Calu3 (cell line): Measurements from ENCODE around the gene MCF2L. TPM values are rescaled to one million over a fixed set of nuclear protein-coding genes. Genes with fewer than 3 reads are reported as not detected.

Experiments
- BruUV-seq: library from RNA; stranded (reverse); fragments of 400-500 nt; replicated peaks from 2 replicates; lab custom pipeline; 2021; lab: Mats Ljungman, UMichigan
- CTCF ChIA-PET: fragments of 300-600 bp; sonication (Branson Sonifier 250); formaldehyde crosslinking; loops from one replicate; lab custom pipeline; 2022; ENCODE audit warnings: antibody characterized with exemption; lab: Charles Lee
- DNase-seq: peaks from one replicate; pipeline ENCODE4 v3.0.0; 2022
- H3K27ac Mint-ChIP-seq: one replicate; pipeline ENCODE4 v1.8.0; 2022; ENCODE audit warnings: mixed read lengths; ENCODE audit not compliant: unreplicated experiment
- H3K27me3 Mint-ChIP-seq: one replicate; pipeline ENCODE4 v1.8.0; 2022; ENCODE audit warnings: mixed read lengths; ENCODE audit not compliant: unreplicated experiment
- H3K36me3 Mint-ChIP-seq: one replicate; pipeline ENCODE4 v1.8.0; 2022; ENCODE audit warnings: mild to moderate bottlenecking, moderate library complexity, mixed read lengths; ENCODE audit not compliant: insufficient read depth, unreplicated experiment
- H3K4me1 Mint-ChIP-seq: one replicate; pipeline ENCODE4 v1.8.0; 2022; ENCODE audit warnings: mild to moderate bottlenecking, low read depth, mixed read lengths; ENCODE audit not compliant: unreplicated experiment
- H3K4me3 Mint-ChIP-seq: one replicate; pipeline ENCODE4 v1.8.0; 2022; ENCODE audit warnings: mild to moderate bottlenecking, low read depth, moderate library complexity, mixed read lengths; ENCODE audit not compliant: unreplicated experiment
- H3K9me3 Mint-ChIP-seq: one replicate; pipeline ENCODE4 v1.8.0; 2022; ENCODE audit warnings: low read depth, mixed read lengths; ENCODE audit not compliant: unreplicated experiment
- intact Hi-C: fragments of 100-400 bp; cut with micrococcal nuclease; formaldehyde crosslinking; loops from one replicate; pipeline ENCODE4 v1.10.0; 2022; ENCODE audit not compliant: unreplicated experiment
- total RNA-seq: library from RNA; stranded (reverse); gene quantifications from 2 replicates; pipeline ENCODE4 v1.2.3, GENCODE V29; 2022
- TF ChIP-seq, protein P1 (sequence below): fragments of 200-600 bp; IDR thresholded peaks from one replicate; pipeline ENCODE4 v1.8.0; 2022; ENCODE audit warnings: antibody characterized with exemption; ENCODE audit not compliant: unreplicated experiment

The MCF2L gene
- total RNA-seq, 1 experiment from 2014 or later, result 12.9 TPM

- no peak overlapping the region for H3K4me3 Mint-ChIP-seq
- DNase-seq, result no peak
- no TSS peak for BruUV-seq
- no peaks in the 10 kb centered on the region for H3K4me1 Mint-ChIP-seq
- CTCF ChIA-PET, result no interaction called here
- no peaks in the 10 kb centered on the region for H3K27me3 Mint-ChIP-seq
- no peaks in the 10 kb centered on the region for H3K9me3 Mint-ChIP-seq
- no peaks in the 10 kb centered on the region for H3K36me3 Mint-ChIP-seq
- TF ChIP-seq, protein P1, sequence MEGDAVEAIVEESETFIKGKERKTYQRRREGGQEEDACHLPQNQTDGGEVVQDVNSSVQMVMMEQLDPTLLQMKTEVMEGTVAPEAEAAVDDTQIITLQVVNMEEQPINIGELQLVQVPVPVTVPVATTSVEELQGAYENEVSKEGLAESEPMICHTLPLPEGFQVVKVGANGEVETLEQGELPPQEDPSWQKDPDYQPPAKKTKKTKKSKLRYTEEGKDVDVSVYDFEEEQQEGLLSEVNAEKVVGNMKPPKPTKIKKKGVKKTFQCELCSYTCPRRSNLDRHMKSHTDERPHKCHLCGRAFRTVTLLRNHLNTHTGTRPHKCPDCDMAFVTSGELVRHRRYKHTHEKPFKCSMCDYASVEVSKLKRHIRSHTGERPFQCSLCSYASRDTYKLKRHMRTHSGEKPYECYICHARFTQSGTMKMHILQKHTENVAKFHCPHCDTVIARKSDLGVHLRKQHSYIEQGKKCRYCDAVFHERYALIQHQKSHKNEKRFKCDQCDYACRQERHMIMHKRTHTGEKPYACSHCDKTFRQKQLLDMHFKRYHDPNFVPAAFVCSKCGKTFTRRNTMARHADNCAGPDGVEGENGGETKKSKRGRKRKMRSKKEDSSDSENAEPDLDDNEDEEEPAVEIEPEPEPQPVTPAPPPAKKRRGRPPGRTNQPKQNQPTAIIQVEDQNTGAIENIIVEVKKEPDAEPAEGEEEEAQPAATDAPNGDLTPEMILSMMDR, result no peak
- H3K27ac Mint-ChIP-seq, result no peak overlapping the region
- intact Hi-C loops, result no loop called here
These were observed 73.4 kb downstream of the MCF2L start for GRCh38 chr13:113042456-113042855.

- TF ChIP-seq, protein P1, result no peak
- no TSS peak for BruUV-seq
- Mint-ChIP-seq H3K36me3 (no peaks in the 10 kb centered on the region), H3K27me3 (no peaks in the 10 kb centered on the region), H3K27ac (no peak overlapping the region), H3K4me3 (no peak overlapping the region), H3K9me3 (no peaks in the 10 kb centered on the region), H3K4me1 (no peaks in the 10 kb centered on the region)
- intact Hi-C loops, result no loop called here
- CTCF ChIA-PET, result no interaction called here
- DNase-seq, result no peak
These were observed 74.1 kb downstream of the MCF2L start for GRCh38 chr13:113043001-113043630.

DNA sequence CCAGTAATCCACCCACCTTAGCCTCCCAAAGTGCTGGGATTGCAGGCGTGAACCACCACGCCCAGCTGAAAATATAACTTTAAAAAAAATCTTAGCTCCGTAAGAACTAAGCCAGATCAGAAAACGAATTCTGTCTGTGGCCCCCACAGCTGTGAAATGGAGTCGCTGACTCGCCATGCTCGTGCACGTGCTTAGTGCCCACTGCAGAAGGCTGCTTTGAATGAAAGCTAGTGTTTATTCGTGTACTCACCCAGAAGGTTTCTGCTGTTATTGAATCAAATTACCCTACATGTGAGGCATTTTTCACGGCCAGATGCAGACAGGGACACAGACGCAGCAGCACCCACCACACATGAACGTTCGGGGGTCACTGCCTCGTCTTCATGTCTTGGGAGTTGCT lies 74.9 kb downstream of the MCF2L start:
- H3K27ac Mint-ChIP-seq, result no peak overlapping the region
- no peak overlapping the region for H3K4me3 Mint-ChIP-seq
- no peaks in the 10 kb centered on the region for H3K36me3 Mint-ChIP-seq
- BruUV-seq, result no TSS peak
- H3K9me3 Mint-ChIP-seq, result no peaks in the 10 kb centered on the region
- intact Hi-C loops, result no loop called here
- CTCF ChIA-PET, result no interaction called here
- DNase-seq, result no peak
- no peaks in the 10 kb centered on the region for H3K27me3 Mint-ChIP-seq
- TF ChIP-seq, protein P1, result no peak
- no peaks in the 10 kb centered on the region for H3K4me1 Mint-ChIP-seq

GRCh38 chr13:113044391-113045114 lies 75.5 kb downstream of the MCF2L start:
- TF ChIP-seq, protein P1, result no peak
- Mint-ChIP-seq H3K27ac (no peak overlapping the region), H3K4me3 (no peak overlapping the region), H3K27me3 (no peaks in the 10 kb centered on the region), H3K36me3 (no peaks in the 10 kb centered on the region), H3K9me3 (no peaks in the 10 kb centered on the region), H3K4me1 (no peaks in the 10 kb centered on the region)
- CTCF ChIA-PET, result no interaction called here
- BruUV-seq, result no TSS peak
- DNase-seq, result no peak
- intact Hi-C loops, result no loop called here
